Sigmoid colon (tissue), 4 donors: ENCODE data around the gene DRC3.

Source experiments
- POLR2AphosphoS5 ChIP-seq, 4 donors: sonication (generic); formaldehyde crosslinking; IDR thresholded peaks; one replicate each; pipeline ENCODE4 v1.6.1; 2017; ENCODE audit warnings: antibody characterized with exemption in 4 of 4
- TF ChIP-seq, protein P1 (sequence below), 4 experiments: fragments of 450-650 bp in 3 of 4; fragments of 200-600 bp in 1 of 4; IDR thresholded peaks; one replicate each; pipeline ENCODE4 v1.5.1; 2016 to 2019; ENCODE audit warnings: antibody characterized with exemption in 4 of 4, mild to moderate bottlenecking in 3 of 4, moderate library complexity in 2 of 4

- no peak for TF ChIP-seq POLR2AphosphoS5 (IDR thresholded peaks at IDR 0.05)
- TF ChIP-seq, protein P1, sequence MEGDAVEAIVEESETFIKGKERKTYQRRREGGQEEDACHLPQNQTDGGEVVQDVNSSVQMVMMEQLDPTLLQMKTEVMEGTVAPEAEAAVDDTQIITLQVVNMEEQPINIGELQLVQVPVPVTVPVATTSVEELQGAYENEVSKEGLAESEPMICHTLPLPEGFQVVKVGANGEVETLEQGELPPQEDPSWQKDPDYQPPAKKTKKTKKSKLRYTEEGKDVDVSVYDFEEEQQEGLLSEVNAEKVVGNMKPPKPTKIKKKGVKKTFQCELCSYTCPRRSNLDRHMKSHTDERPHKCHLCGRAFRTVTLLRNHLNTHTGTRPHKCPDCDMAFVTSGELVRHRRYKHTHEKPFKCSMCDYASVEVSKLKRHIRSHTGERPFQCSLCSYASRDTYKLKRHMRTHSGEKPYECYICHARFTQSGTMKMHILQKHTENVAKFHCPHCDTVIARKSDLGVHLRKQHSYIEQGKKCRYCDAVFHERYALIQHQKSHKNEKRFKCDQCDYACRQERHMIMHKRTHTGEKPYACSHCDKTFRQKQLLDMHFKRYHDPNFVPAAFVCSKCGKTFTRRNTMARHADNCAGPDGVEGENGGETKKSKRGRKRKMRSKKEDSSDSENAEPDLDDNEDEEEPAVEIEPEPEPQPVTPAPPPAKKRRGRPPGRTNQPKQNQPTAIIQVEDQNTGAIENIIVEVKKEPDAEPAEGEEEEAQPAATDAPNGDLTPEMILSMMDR (IDR thresholded peaks at IDR 0.05): no peak
These were observed 71.9 kb downstream of the DRC3 start for GRCh38 chr17:18044609-18045008.
